ENCODE results near the gene PRKCB. TPM values are rescaled to one million over a fixed set of nuclear protein-coding genes. Genes with fewer than 3 reads are reported as not detected.

Gene PRKCB
- polyA plus RNA-seq, 1 experiment: not detected

GRCh38 chr16:24036038-24036543, 200.3 kb downstream of the PRKCB start:
- no peak overlapping the region for H3K4me3 ChIP-seq (ENCODE audit: low read depth, low read length)
- CTCF ChIA-PET: interaction anchor here (0.6 to 4.2 kb wide), 18 partner anchors 9 to 473 kb away, joined by 3 to 48 read pairs (median 3); no protein-coding TSS in a partner anchor
- no peaks in the 10 kb centered on the region for H3K27me3 ChIP-seq (ENCODE audit: control insufficient read depth, insufficient read depth, low read length)
- H3K36me3 ChIP-seq (ENCODE audit: control insufficient read depth, insufficient read depth, low read length): no peaks in the 10 kb centered on the region
- POLR2A ChIA-PET: no interaction called here
- TF ChIP-seq CTCF (IDR thresholded peaks at IDR 0.05; ENCODE audit: insufficient read depth, low read depth, low read length): no peak
- DNase-seq (ENCODE audit: low read depth): no peak

GRCh38 chr16:24036614-24037013, 200.8 kb downstream of the PRKCB start:
- DNase-seq (ENCODE audit: low read depth): no peak
- ChIA-PET POLR2A (no interaction called here), CTCF (interaction anchor here (0.6 to 4.2 kb wide), 23 partner anchors 9 to 485 kb away, joined by 3 to 48 read pairs (median 3); no protein-coding TSS in a partner anchor)
- TF ChIP-seq CTCF (IDR thresholded peaks at IDR 0.05; ENCODE audit: insufficient read depth, low read depth, low read length): peak; percentile 73
- no peaks in the 10 kb centered on the region for H3K36me3 ChIP-seq (ENCODE audit: control insufficient read depth, insufficient read depth, low read length)
- no peaks in the 10 kb centered on the region for H3K27me3 ChIP-seq (ENCODE audit: control insufficient read depth, insufficient read depth, low read length)
- no peak overlapping the region for H3K4me3 ChIP-seq (ENCODE audit: low read depth, low read length)

- H3K27me3 ChIP-seq (ENCODE audit: control insufficient read depth, insufficient read depth, low read length): no peaks in the 10 kb centered on the region
- ChIA-PET CTCF (interaction anchor here (0.6 to 4.2 kb wide), 13 partner anchors 10 to 484 kb away, joined by 3 to 48 read pairs (median 4); no protein-coding TSS in a partner anchor), POLR2A (no interaction called here)
- TF ChIP-seq CTCF (IDR thresholded peaks at IDR 0.05; ENCODE audit: insufficient read depth, low read depth, low read length): no peak
- no peaks in the 10 kb centered on the region for H3K36me3 ChIP-seq (ENCODE audit: control insufficient read depth, insufficient read depth, low read length)
- H3K4me3 ChIP-seq (ENCODE audit: low read depth, low read length): no peak overlapping the region
- DNase-seq (ENCODE audit: low read depth): no peak
Measured at GRCh38 chr16:24037335-24037734, 201.6 kb downstream of the PRKCB start.

GRCh38 chr16:24041834-24042631, 206.2 kb downstream of the PRKCB start:
- Histone ChIP-seq H3K36me3 (ENCODE audit: control insufficient read depth, insufficient read depth, low read length) (no peaks in the 10 kb centered on the region), H3K4me3 (ENCODE audit: low read depth, low read length) (no peak overlapping the region), H3K27me3 (ENCODE audit: control insufficient read depth, insufficient read depth, low read length) (no peaks in the 10 kb centered on the region)
- peak; percentile 82 for TF ChIP-seq CTCF (IDR thresholded peaks at IDR 0.05; ENCODE audit: insufficient read depth, low read depth, low read length)
- POLR2A ChIA-PET: no interaction called here
- CTCF ChIA-PET: interaction anchor here (0.6 to 8.2 kb wide), 7 partner anchors 15 to 1185 kb away, joined by 3 to 74 read pairs (median 4); no protein-coding TSS in a partner anchor
- no peak for DNase-seq (ENCODE audit: low read depth)

GRCh38 chr16:24044467-24044866, 208.7 kb downstream of the PRKCB start:
- ChIA-PET CTCF (interaction anchor here (0.8 to 8.2 kb wide), 6 partner anchors 8 to 463 kb away, joined by 3 to 74 read pairs (median 4); no protein-coding TSS in a partner anchor), POLR2A (no interaction called here)
- no peak for DNase-seq (ENCODE audit: low read depth)
- Histone ChIP-seq H3K4me3 (ENCODE audit: low read depth, low read length) (no peak overlapping the region), H3K27me3 (ENCODE audit: control insufficient read depth, insufficient read depth, low read length) (no peaks in the 10 kb centered on the region), H3K36me3 (ENCODE audit: control insufficient read depth, insufficient read depth, low read length) (no peaks in the 10 kb centered on the region)
- no peak for TF ChIP-seq CTCF (IDR thresholded peaks at IDR 0.05; ENCODE audit: insufficient read depth, low read depth, low read length)

Data from BJ (cell line).